A172 (cell line): ENCODE measurements around the gene PKP1. TPM values are rescaled to one million over a fixed set of nuclear protein-coding genes. Genes with fewer than 3 reads are reported as not detected.

Experiments used
- DNase-seq: peaks from one replicate; pipeline ENCODE4 v3.0.0-alpha.2; 2015; ENCODE audit warnings: low spot score
- total RNA-seq: library from RNA; depleted of rRNA; stranded (reverse); fragments of >200 nt; shearing (Covaris generic); gene quantifications from 2 replicates; pipeline ENCODE4 v1.2.3, GENCODE V29; 2014

PKP1 gene
- total RNA-seq, 1 experiment from 2014 or later: not detected

GRCh38 chr1:201260236-201260590, 23.1 kb upstream of the PKP1 start:
- no peak for DNase-seq

GRCh38 chr1:201260648-201261311, 22.5 kb upstream of the PKP1 start:
- no peak for DNase-seq

DNA sequence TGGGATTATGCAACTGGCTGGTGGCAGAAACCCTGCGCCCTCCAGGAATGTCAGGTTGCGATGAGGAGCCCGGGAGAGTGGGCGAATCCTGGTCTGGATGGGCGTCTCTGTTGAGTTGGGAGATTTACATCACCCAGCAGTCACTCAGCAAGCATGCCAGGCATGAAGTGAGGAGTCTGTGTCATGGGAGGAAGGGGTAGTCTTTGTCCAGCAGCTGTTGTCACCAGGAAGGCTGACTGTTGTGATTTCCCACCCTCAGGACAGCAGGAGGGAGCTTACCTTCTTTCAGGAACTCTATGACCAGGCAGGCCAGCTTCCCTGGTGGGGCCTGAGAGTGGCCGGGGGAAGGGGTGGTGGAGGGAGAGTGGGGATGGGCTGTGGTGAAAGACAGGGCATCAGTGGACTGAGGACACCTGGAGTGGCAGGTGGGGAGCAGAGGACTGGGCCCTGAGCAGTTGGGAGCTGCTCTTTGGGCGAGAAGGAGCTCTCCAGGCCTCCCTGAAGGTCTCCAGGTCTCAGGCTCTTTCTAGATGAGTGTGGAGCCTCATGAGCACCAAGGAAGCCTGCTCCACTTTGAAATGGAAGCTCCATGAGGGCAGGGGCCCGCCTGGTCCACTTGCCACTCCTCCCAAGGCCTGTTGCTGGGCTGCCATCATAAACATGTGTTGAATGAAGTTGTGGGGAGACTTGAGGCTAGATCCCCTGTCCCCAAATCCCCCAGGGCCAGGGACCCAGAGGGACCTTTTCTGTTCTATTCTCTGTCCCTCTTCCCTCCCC, 21.3 kb upstream of the PKP1 start:
- DNase-seq: no peak

GRCh38 chr1:201262963-201263608, 20.2 kb upstream of the PKP1 start:
- DNase-seq: no peak

GRCh38 chr1:201264072-201264471, 19.2 kb upstream of the PKP1 start:
- DNase-seq: no peak

DNA sequence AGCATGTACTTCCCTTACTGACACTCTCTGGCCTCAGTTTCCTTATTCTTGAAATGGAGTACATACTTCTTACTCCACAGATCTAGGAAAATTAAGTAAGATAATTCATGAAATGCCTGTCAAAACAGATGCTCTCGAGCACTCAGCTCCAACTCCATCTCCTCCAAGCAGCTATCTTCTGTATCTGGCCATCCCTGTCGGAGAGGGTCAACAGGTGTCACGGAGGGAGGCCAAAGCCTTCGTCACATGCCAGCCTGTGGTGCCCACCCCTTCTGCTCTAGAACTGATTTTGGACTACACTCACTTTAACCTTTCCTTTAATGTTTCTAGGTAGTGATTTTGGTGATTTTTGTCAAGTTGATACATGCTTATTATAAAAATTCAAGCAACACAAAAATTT, 18.8 kb upstream of the PKP1 start:
- DNase-seq: no peak

- DNase-seq: no peak
Measured at GRCh38 chr1:201265756-201266155, 17.6 kb upstream of the PKP1 start.

DNA sequence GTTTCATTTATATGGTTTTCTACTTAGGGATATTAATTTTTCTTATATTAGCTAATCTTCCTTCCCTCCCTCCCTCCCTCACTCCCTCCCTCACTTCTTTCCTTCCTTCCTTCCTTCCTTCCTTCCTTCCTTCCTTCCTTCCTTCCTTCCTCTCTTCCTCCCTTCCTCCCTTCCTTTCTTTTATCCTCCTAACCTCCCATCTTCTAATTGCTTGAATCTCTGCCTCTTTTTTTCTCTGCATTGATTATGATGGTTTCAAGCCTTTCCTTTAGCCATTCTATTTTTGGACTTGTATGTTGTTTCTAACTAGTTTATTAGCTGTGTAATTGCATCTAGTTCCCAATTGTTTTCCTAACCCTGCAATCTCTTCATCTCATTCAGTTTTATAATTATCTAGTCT, 17.0 kb upstream of the PKP1 start:
- DNase-seq: no peak

DNA sequence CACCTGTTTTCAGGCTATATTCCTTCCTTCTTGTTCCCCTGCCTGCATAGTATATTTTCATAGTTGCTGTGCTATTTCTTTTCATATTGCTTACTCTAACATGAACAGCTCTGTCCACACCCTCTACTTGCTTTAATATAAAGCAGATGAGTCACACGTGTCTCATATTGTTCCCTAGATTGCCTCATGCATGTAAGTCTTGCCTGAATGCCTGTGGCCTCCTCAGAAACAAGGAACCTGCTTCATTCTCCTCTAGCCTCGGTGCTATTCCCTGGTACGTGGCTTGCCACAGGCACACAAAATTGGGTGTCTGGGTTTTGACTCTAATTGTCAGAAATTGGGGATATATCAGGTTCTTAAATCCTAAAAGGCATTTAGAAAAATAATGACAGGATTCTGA, 16.5 kb upstream of the PKP1 start:
- peak; percentile 82 for DNase-seq

- DNase-seq: peak; percentile 85
Measured at GRCh38 chr1:201267481-201268229, 15.7 kb upstream of the PKP1 start.

DNA sequence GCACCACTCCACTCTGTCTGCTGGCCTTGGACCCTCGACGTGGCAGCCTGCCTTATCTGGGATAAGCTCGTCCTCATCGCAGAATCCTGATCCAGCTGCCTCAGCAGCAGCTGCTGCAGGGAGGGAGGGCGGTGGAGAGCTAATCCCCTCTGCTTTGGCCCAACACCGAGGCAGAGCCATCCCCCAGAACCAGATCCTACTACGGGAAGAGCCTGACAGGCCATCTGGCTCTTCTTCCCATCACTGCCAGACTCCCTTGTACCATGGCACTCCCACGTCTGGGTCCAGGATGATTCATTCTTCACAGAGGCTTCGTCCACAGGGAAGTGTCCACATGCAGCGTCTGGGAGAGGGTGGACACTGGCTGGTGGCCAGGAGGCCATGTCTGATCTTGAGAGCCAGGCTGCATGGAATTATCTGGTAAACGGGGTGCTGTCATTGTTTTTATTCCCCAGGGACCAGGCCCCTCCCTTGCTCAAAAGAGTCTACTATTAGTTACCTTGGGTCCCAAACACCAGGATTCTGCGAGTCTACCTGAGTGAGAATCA, 14.6 kb upstream of the PKP1 start:
- peak; percentile 89 for DNase-seq

GRCh38 chr1:201269281-201269680, 14.0 kb upstream of the PKP1 start:
- no peak for DNase-seq

GRCh38 chr1:201269900-201270410, 13.4 kb upstream of the PKP1 start:
- DNase-seq: no peak

DNA sequence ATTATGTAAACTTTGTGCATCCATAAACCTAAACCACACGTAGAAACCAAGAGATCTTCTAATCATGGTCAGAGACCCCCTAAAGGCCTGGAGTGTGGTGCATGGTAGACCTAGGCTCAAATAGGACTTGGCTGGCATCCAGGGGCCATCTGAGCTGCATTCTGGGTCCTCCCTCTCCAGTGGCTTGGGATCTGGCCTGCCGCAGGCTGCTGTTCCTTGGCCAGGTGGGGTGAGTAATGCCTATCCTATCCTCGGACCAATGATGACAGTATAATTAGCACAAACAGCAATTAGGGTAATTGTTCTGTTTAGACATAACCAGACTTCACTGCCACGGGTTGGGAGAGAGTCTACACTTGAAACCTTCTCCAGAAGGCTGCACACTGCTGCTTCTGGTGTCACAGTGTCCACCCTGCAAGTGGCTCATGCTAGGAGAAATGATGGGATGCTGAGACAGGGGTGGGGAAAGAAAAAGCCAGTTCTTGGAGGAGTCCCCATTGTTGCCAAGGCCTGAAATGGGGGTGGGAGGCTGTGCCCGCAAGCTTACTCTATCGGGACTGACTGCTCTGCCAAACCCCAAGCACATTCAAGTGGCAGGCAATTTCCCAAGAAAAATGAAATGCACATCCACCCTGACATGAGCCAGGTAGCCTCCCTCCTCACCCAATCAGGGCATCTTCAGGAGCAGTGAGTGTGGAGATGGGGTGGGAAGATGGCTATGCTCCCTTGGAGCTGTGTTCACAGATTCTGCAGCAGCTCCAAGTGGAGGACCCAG, 12.5 kb upstream of the PKP1 start:
- no peak for DNase-seq

DNA sequence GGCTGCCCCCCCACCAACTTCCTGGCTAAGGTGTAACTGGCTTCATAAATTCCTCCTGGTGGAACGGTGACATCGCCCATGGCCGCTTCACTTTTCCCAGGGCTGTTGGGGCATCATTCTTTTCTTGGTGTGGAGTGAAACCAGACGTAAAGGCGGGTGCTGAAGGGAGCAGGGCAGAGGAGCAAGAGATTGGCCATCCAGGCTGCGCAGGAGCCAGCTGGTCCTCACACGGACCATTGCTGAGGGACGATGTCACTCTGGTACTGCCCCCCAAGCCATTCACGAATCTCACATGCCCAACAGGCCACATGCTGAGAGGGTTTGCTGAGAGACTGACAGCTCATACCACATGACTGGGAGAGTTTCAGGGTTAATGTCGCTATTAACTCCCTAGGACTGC, 10.5 kb upstream of the PKP1 start:
- DNase-seq: peak; percentile 60

DNA sequence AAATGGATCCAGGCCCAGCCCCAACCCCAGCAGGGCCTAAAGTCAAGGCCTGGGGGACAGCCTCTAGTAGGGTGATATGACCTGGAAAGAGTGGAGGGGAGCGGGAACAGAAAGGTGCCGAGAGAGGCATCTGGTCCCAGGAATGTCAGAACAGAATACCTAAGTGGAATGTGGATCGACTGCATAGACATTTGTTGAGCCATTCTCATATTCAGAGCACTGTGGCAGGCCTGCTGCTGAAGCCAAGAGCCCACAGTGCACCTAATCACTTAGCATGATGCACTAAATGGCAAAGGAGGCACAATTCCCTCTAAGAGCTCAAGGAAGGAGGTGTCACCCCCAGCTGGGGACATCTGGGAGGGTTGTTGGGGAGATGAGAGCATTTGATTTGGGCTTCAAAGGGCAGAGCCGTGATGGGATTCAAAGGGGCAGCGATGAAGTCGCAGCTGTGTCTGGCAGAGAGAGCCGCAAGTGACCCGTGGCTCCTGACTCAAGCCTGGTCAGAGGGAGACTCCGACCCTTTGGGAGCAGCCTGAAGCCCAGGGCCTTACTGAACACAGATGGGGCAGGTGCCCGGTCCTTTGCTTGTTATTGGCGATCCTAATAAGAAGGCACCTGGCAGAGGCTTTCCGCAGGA, 8.6 kb upstream of the PKP1 start:
- no peak for DNase-seq

DNA sequence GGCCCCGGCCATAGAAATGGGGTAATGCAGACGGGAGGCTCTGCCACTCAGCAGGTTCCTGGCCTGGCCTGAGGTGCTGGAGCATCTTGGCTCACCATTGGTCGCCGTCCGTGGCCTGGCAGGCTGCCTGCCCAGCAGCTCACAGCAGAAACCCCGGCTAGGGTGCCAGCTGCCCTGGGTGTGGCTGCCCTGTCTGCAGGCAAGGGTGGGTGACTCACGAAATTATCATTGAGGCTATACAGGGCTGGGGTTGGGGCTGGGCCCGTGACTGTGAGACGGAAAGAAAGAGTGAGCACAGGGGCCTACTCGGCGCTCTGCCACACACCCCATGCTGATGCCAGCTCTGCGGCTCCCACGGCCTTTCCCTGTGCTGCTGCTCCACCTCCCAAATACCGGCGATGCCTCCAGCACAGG, 8.0 kb upstream of the PKP1 start:
- DNase-seq: peak; percentile 99

DNA sequence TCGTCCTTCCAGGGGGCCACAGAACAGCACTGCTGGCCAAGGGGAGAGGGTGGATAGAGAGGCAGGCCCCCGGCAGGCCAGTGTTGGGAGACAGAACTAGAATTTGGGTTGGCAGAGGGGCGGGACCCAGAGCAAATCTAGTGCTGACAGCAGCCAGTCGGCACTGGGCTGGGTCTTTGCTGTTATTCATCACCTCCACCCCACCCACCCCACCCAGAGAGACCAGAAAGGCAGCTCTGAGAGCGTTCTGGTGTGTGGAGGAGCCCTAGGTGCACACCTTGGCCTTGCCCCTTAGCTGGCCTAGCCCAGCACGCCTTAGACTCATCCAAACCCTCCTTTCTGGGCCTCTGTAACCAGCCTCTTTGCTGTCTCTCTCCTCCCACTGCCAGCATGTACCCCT, 6.4 kb upstream of the PKP1 start:
- DNase-seq: no peak

DNA sequence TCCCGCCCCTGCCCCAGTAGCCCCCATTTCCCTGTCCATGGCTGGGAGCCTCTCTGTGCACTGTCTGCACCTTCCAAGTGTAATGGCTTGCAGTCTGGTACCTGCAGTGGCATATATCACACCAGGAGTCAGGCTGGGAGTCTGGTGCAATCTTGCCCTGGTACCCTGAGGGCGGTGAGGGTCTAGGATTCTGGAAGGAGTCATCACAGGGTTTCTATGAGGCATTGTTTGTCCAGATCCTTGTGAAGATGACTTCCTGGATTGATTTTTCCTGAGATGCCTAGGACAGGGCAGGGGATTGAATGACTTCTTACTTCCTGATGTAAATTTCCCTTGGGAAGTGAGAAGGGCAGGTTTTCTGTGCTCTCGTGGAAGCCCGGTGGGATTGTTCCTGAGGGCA, 5.9 kb upstream of the PKP1 start:
- no peak for DNase-seq

DNA sequence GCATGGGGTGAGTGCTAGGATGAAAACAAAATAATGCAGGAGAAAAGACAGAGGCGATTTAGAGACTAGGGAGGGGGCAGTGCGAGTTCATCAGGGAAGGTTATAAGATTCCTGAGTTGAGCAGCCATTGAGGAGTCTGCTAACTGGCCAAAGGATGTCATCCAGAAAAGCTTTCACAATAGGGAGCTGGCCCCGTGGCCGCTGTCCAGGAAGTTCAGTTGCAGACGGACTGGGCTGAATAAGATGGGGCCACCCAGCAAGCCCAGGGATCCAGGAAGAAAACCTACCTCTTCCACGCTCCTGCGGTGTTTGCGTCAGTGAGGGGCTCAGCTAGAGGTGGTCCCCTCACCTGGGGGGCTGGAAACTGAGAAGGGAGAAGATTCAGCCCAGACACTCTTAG, 4.0 kb upstream of the PKP1 start:
- no peak for DNase-seq

- no peak for DNase-seq
Measured at GRCh38 chr1:201280884-201281283, 2.4 kb upstream of the PKP1 start.
